Uterus (tissue), 4 donors: ENCODE data around the gene SSBP2. TPM values are rescaled to one million over a fixed set of nuclear protein-coding genes. Genes with fewer than 3 reads are reported as not detected.

ENCODE experiments used
- DNase-seq, 2 donors: peaks; one replicate each; pipeline ENCODE4 v3.0.0-alpha.2; 2019 to 2020
- H3K27ac ChIP-seq, 2 donors: fragments of 200-600 bp; sonication (generic); 1 replicate in 1 of 2; 2 replicates in 1 of 2; pipeline ENCODE4 v1.5.1; 2016 to 2018
- H3K27me3 ChIP-seq, 2 donors: fragments of 200-600 bp; sonication (generic); one replicate each; pipeline ENCODE4 v1.5.1; 2018 to 2019; ENCODE audit warnings: control low read depth in 1 of 2
- H3K36me3 ChIP-seq, 2 donors: fragments of 200-600 bp; sonication (generic); one replicate each; pipeline ENCODE4 v1.5.1; 2019; ENCODE audit warnings: control low read depth in 1 of 2
- H3K4me1 ChIP-seq, 2 donors: fragments of 200-600 bp; sonication (generic); one replicate each; pipeline ENCODE4 v1.5.1; 2018 to 2019; ENCODE audit warnings: control low read depth in 1 of 2
- H3K4me3 ChIP-seq, 2 donors: fragments of 200-600 bp; sonication (generic); 1 replicate in 1 of 2; 2 replicates in 1 of 2; pipeline ENCODE4 v1.5.1; 2018 to 2019; ENCODE audit warnings: mild to moderate bottlenecking in 1 of 2
- H3K9me3 ChIP-seq, 2 donors: fragments of 200-600 bp; sonication (generic); one replicate each; pipeline ENCODE4 v1.5.1; 2019; ENCODE audit warnings: control low read depth in 1 of 2
- CTCF ChIP-seq, 4 experiments: fragments of 200-600 bp in 2 of 4; fragments of 450-650 bp in 2 of 4; sonication (generic) in 2 of 4; IDR thresholded peaks; one replicate each; pipeline ENCODE4 v1.5.1; 2016 to 2019; ENCODE audit warnings: antibody characterized with exemption in 4 of 4, mild to moderate bottlenecking in 2 of 4, moderate library complexity in 1 of 4
- POLR2A ChIP-seq, 2 donors: fragments of 450-650 bp; IDR thresholded peaks; one replicate each; pipeline ENCODE4 v1.6.1; 2016; ENCODE audit warnings: antibody characterized with exemption in 2 of 2, mild to moderate bottlenecking in 1 of 2, moderate library complexity in 1 of 2
- intact Hi-C: fragments of 100-400 bp; cut with DNase I; formaldehyde crosslinking; loops from one replicate; pipeline ENCODE4 v1.15.1; 2023; ENCODE audit warnings: low total_unique reads
- total RNA-seq, 4 donors: library from RNA; depleted of rRNA in 3 of 4; stranded (reverse); fragments of >200 nt in 3 of 4; gene quantifications; one replicate each; pipeline versions ENCODE4 v1.1.0 to v1.2.4, GENCODE V29; 2014 to 2023
- donor health status: DM: yes; HTN: yes; CAD: no.

SSBP2 gene
- total RNA-seq, 4 donors from 2014 or later, result 22.0 to 204 (median 90.9) TPM

GRCh38 chr5:81401266-81401665 lies 349.6 kb downstream of the SSBP2 start:
- Histone ChIP-seq H3K9me3 (no peaks in the 10 kb centered on the region), H3K36me3 (no peaks in the 10 kb centered on the region), H3K27ac (no peak overlapping the region), H3K4me3 (no peak overlapping the region), H3K4me1 (no peaks in the 10 kb centered on the region), H3K27me3 (no peaks in the 10 kb centered on the region)
- TF ChIP-seq CTCF (IDR thresholded peaks at IDR 0.05) (no peak), POLR2A (IDR thresholded peaks at IDR 0.05) (no peak)
- DNase-seq, result no peak
- intact Hi-C loops, result no loop called here

GRCh38 chr5:81400375-81400774 lies 350.5 kb downstream of the SSBP2 start:
- H3K27me3 ChIP-seq, result no peaks in the 10 kb centered on the region
- no peaks in the 10 kb centered on the region for H3K9me3 ChIP-seq
- no peaks in the 10 kb centered on the region for H3K4me1 ChIP-seq
- no peak overlapping the region for H3K27ac ChIP-seq
- H3K36me3 ChIP-seq, result no peaks in the 10 kb centered on the region
- no peak overlapping the region for H3K4me3 ChIP-seq
- no peak for DNase-seq
- TF ChIP-seq POLR2A (IDR thresholded peaks at IDR 0.05) (no peak), CTCF (IDR thresholded peaks at IDR 0.05) (no peak)
- intact Hi-C loops, result no loop called here

- Histone ChIP-seq H3K27me3 (no peaks in the 10 kb centered on the region), H3K36me3 (no peaks in the 10 kb centered on the region), H3K4me3 (no peak overlapping the region), H3K4me1 (peaks cover 0 to 3% of the 10 kb centered on the region in 2 donors), H3K27ac (no peak overlapping the region), H3K9me3 (no peaks in the 10 kb centered on the region)
- TF ChIP-seq CTCF (IDR thresholded peaks at IDR 0.05), result no peak
- TF ChIP-seq POLR2A (IDR thresholded peaks at IDR 0.05), result no peak
- intact Hi-C loops, result no loop called here
- no peak for DNase-seq
Measured at GRCh38 chr5:81398741-81399140, 352.2 kb downstream of the SSBP2 start.

- intact Hi-C loops, result no loop called here
- H3K27me3 ChIP-seq, result peaks cover 0 to 4% of the 10 kb centered on the region in 2 donors
- H3K4me3 ChIP-seq, result no peak overlapping the region
- peaks cover 0 to 5% of the 10 kb centered on the region in 2 donors for H3K4me1 ChIP-seq
- DNase-seq, result no peak
- H3K9me3 ChIP-seq, result no peaks in the 10 kb centered on the region
- TF ChIP-seq CTCF (IDR thresholded peaks at IDR 0.05) (no peak), POLR2A (IDR thresholded peaks at IDR 0.05) (no peak)
- no peak overlapping the region for H3K27ac ChIP-seq
- H3K36me3 ChIP-seq, result no peaks in the 10 kb centered on the region
Measured at GRCh38 chr5:81397176-81397575, 353.7 kb downstream of the SSBP2 start.

- DNase-seq, result no peak
- Histone ChIP-seq H3K4me1 (peaks cover 0 to 5% of the 10 kb centered on the region in 2 donors), H3K9me3 (no peaks in the 10 kb centered on the region), H3K4me3 (no peak overlapping the region), H3K27me3 (peaks cover 0 to 4% of the 10 kb centered on the region in 2 donors), H3K27ac (no peak overlapping the region), H3K36me3 (no peaks in the 10 kb centered on the region)
- intact Hi-C loops, result no loop called here
- TF ChIP-seq CTCF (IDR thresholded peaks at IDR 0.05) (no peak), POLR2A (IDR thresholded peaks at IDR 0.05) (no peak)
Measured at GRCh38 chr5:81395262-81395661, 355.6 kb downstream of the SSBP2 start.
